ENCODE measurements around the gene MMP1.

DNA sequence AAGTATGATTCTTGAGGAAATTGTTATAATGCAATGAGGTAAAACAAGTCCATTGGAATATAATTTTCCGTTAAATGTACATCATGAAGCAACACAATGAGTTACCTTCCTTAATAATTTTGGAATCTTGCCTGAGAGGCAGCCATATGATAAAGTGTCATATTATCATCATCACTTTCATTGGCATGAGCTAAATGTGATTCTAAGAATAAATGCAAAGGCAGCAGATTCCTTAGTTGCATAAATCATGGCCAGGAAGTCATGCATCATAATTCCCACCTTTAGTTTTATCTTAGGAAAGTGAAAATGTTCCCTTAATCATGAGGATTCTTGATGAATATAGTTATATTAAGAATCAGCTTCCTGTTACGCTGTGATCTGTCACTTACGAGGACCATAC, 14.2 kb upstream of the MMP1 start:
- TF ChIP-seq TCF12 (IDR thresholded peaks at IDR 0.05) (no peak), CTCF (IDR thresholded peaks at IDR 0.05) (no peak), JUND (IDR thresholded peaks at IDR 0.05) (no peak), YY1 (IDR thresholded peaks at IDR 0.05; ENCODE audit: low read depth) (no peak)
